ENCODE results near the gene IRX1.

IRX1 gene

DNA sequence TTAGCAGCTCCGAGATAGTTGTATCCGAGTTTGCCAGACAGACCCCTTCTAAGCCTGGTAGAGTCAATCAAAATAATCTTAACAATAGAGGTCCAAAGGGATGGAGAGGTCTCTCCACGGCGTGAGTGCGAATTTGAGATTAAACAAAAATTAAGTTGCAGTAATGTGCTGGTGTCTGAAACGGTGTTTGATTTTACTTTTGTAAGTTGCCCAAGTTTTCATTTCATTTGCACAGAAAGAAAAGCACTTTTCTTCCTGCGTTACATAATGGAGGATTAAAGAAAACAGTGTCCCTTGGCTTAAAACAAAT is 1.2 kb downstream of the IRX1 start:
- no peak overlapping the region for H2BK12ac ChIP-seq (ENCODE audit: low read length)
- H2BK5ac ChIP-seq (ENCODE audit: low read length) = no peak overlapping the region
- no peak overlapping the region for H3K23ac ChIP-seq (ENCODE audit: low read depth, low read length, poor library complexity)
- H3K4me2 ChIP-seq (ENCODE audit: insufficient read depth, low read length, poor library complexity, severe bottlenecking) = peak overlapping the region; percentile 93
- H3K9ac ChIP-seq (ENCODE audit: low read depth, low read length, poor library complexity) = no peak overlapping the region
- peak overlapping the region in 1 of 2 donors; percentile 62 for H3K4me3 ChIP-seq (ENCODE audit: low read length in 2 of 2)
- no peak overlapping the region for H3K27ac ChIP-seq (replicated peaks; ENCODE audit: low read length)
- peaks cover 20 to 95% (median 47%) of the 10 kb centered on the region in 3 experiments for H3K27me3 ChIP-seq (ENCODE audit: control insufficient read depth in 3 of 3, insufficient read depth in 3 of 3, low read depth in 1 of 3, low read length in 3 of 3)
- peaks cover 5% of the 10 kb centered on the region for H3K79me1 ChIP-seq (ENCODE audit: low read depth, low read length)
- H3K4ac ChIP-seq (ENCODE audit: low read length) = no peak overlapping the region
- no CpG with 5 or more reads among the region's 7 CpGs for WGBS, 2 donors (ENCODE audit: extremely low coverage in 2 of 2, insufficient read length in 2 of 2, insufficient replicate concordance in 1 of 2)
- H4K8ac ChIP-seq (ENCODE audit: low read depth, low read length) = no peak overlapping the region
- peak overlapping the region; percentile 73 for H2AFZ ChIP-seq (ENCODE audit: low read length)
- peaks cover 3 to 21% of the 10 kb centered on the region in 2 donors for H3K4me1 ChIP-seq (ENCODE audit: control insufficient read depth in 2 of 2, insufficient read depth in 1 of 2, low read depth in 1 of 2, low read length in 2 of 2)
- no peak overlapping the region for H3K14ac ChIP-seq (ENCODE audit: low read length)
- no peak for DNase-seq (ENCODE audit: low spot score)
- no peak overlapping the region for H2BK15ac ChIP-seq (ENCODE audit: low read length)
- peaks cover 0 to 30% of the 10 kb centered on the region in 2 donors for H3K36me3 ChIP-seq (replicated peaks in 1 of 2; ENCODE audit: control insufficient read depth in 2 of 2, insufficient read depth in 2 of 2, low read length in 2 of 2)
- no peak overlapping the region for H2AK5ac ChIP-seq (ENCODE audit: low read depth, low read length)
- no peak overlapping the region for H3K18ac ChIP-seq (ENCODE audit: low read length)
- H4K91ac ChIP-seq (ENCODE audit: low read depth, low read length, poor library complexity) = no peak overlapping the region
- H2BK120ac ChIP-seq (ENCODE audit: low read depth, low read length) = no peak overlapping the region
- H3K9me3 ChIP-seq (replicated peaks in 1 of 2; ENCODE audit: control insufficient read depth in 2 of 2, insufficient read depth in 1 of 2, low read depth in 1 of 2, low read length in 2 of 2) = peaks cover 5 to 29% of the 10 kb centered on the region in 2 donors

GRCh38 chr5:3597167-3598007 is 1.8 kb downstream of the IRX1 start:
- peaks cover 3 to 20% of the 10 kb centered on the region in 2 donors for H3K4me1 ChIP-seq (ENCODE audit: control insufficient read depth in 2 of 2, insufficient read depth in 1 of 2, low read depth in 1 of 2, low read length in 2 of 2)
- H3K23ac ChIP-seq (ENCODE audit: low read depth, low read length, poor library complexity) = no peak overlapping the region
- H3K27me3 ChIP-seq (ENCODE audit: control insufficient read depth in 3 of 3, insufficient read depth in 3 of 3, low read depth in 1 of 3, low read length in 3 of 3) = peaks cover 17 to 95% (median 52%) of the 10 kb centered on the region in 3 experiments
- peaks cover 5 to 33% of the 10 kb centered on the region in 2 donors for H3K9me3 ChIP-seq (replicated peaks in 1 of 2; ENCODE audit: control insufficient read depth in 2 of 2, insufficient read depth in 1 of 2, low read depth in 1 of 2, low read length in 2 of 2)
- no peak overlapping the region for H3K4ac ChIP-seq (ENCODE audit: low read length)
- peaks cover 5% of the 10 kb centered on the region for H3K79me1 ChIP-seq (ENCODE audit: low read depth, low read length)
- H2BK12ac ChIP-seq (ENCODE audit: low read length) = no peak overlapping the region
- H2BK15ac ChIP-seq (ENCODE audit: low read length) = peak overlapping the region; percentile 20
- DNase-seq (ENCODE audit: low spot score) = no peak
- no peak overlapping the region for H3K9ac ChIP-seq (ENCODE audit: low read depth, low read length, poor library complexity)
- H2AFZ ChIP-seq (ENCODE audit: low read length) = peak overlapping the region; percentile 73
- H3K14ac ChIP-seq (ENCODE audit: low read length) = no peak overlapping the region
- H3K4me2 ChIP-seq (ENCODE audit: insufficient read depth, low read length, poor library complexity, severe bottlenecking) = peak overlapping the region; percentile 49
- WGBS, 2 donors (ENCODE audit: extremely low coverage in 2 of 2, insufficient read length in 2 of 2, insufficient replicate concordance in 1 of 2) = no CpG with 5 or more reads among the region's 42 CpGs
- H3K4me3 ChIP-seq (ENCODE audit: low read length in 2 of 2) = peak overlapping the region in 1 of 2 donors; percentile 62
- no peak overlapping the region for H4K8ac ChIP-seq (ENCODE audit: low read depth, low read length)
- peaks cover 0 to 36% of the 10 kb centered on the region in 2 donors for H3K36me3 ChIP-seq (replicated peaks in 1 of 2; ENCODE audit: control insufficient read depth in 2 of 2, insufficient read depth in 2 of 2, low read length in 2 of 2)
- no peak overlapping the region for H2BK5ac ChIP-seq (ENCODE audit: low read length)
- no peak overlapping the region for H3K27ac ChIP-seq (replicated peaks; ENCODE audit: low read length)
- no peak overlapping the region for H3K18ac ChIP-seq (ENCODE audit: low read length)
- H2BK120ac ChIP-seq (ENCODE audit: low read depth, low read length) = no peak overlapping the region
- H4K91ac ChIP-seq (ENCODE audit: low read depth, low read length, poor library complexity) = no peak overlapping the region
- H2AK5ac ChIP-seq (ENCODE audit: low read depth, low read length) = no peak overlapping the region

DNA sequence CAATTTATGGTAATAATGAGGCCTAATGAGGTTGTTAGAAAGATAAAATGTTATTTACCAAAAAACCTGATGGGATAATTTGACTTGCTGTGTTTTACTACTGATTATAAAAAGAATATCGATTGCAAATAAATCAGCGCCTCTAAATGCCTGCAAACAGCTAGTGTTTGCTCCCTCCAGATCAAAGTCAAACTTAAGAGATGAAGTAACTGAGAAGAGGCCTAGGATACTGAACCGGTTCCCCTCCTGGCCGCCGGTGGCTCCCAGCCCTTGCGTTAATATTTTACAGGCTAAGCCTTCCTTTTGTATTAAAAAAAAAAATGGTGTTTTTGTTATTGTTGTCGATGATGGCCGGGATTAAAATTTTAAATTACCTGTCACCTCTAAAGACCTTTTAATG is 2.6 kb downstream of the IRX1 start:
- Histone ChIP-seq H4K91ac (ENCODE audit: low read depth, low read length, poor library complexity) (no peak overlapping the region), H2BK5ac (ENCODE audit: low read length) (no peak overlapping the region), H3K27ac (replicated peaks; ENCODE audit: low read length) (no peak overlapping the region), H3K9me3 (replicated peaks in 1 of 2; ENCODE audit: control insufficient read depth in 2 of 2, insufficient read depth in 1 of 2, low read depth in 1 of 2, low read length in 2 of 2) (peaks cover 5 to 36% of the 10 kb centered on the region in 2 donors), H3K14ac (ENCODE audit: low read length) (no peak overlapping the region), H2BK12ac (ENCODE audit: low read length) (no peak overlapping the region), H3K4me1 (ENCODE audit: control insufficient read depth in 2 of 2, insufficient read depth in 1 of 2, low read depth in 1 of 2, low read length in 2 of 2) (peaks cover 3 to 22% of the 10 kb centered on the region in 2 donors), H3K79me1 (ENCODE audit: low read depth, low read length) (peaks cover 5% of the 10 kb centered on the region), H3K18ac (ENCODE audit: low read length) (no peak overlapping the region), H2BK120ac (ENCODE audit: low read depth, low read length) (no peak overlapping the region), H3K9ac (ENCODE audit: low read depth, low read length, poor library complexity) (no peak overlapping the region), H3K36me3 (replicated peaks in 1 of 2; ENCODE audit: control insufficient read depth in 2 of 2, insufficient read depth in 2 of 2, low read length in 2 of 2) (peaks cover 0 to 42% of the 10 kb centered on the region in 2 donors), H3K4ac (ENCODE audit: low read length) (no peak overlapping the region), H3K4me2 (ENCODE audit: insufficient read depth, low read length, poor library complexity, severe bottlenecking) (no peak overlapping the region), H3K4me3 (ENCODE audit: low read length in 2 of 2) (peak overlapping the region in 1 of 2 donors; percentile 62), H2AK5ac (ENCODE audit: low read depth, low read length) (no peak overlapping the region), H4K8ac (ENCODE audit: low read depth, low read length) (no peak overlapping the region), H2AFZ (ENCODE audit: low read length) (no peak overlapping the region), H3K23ac (ENCODE audit: low read depth, low read length, poor library complexity) (no peak overlapping the region), H2BK15ac (ENCODE audit: low read length) (no peak overlapping the region), H3K27me3 (ENCODE audit: control insufficient read depth in 3 of 3, insufficient read depth in 3 of 3, low read depth in 1 of 3, low read length in 3 of 3) (peaks cover 9 to 93% (median 49%) of the 10 kb centered on the region in 3 experiments)
- no CpG with 5 or more reads among the region's 8 CpGs for WGBS, 2 donors (ENCODE audit: extremely low coverage in 2 of 2, insufficient read length in 2 of 2, insufficient replicate concordance in 1 of 2)
- DNase-seq (ENCODE audit: low spot score) = no peak

DNA sequence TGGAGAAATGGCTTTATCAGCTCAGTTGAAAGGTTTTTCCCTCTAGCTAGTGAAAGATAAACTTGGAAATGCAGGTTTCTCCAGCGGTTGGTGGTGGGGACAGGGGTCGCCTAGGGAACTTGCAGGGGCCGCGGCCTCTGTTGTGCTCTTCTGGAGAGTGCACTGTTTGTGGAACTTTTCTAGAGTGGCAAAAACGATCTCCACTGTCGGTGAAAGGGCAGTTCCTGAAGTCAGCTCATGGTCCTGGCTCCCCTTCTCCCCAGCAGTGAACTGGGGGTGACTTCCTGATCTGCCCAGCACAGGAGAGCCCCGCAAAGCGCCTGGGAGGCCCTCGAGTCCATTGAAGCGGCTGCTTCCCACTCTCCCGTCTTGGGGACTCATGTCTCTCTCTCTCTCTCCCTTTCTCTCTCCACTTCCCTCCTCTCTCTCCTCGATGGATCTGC is 3.2 kb downstream of the IRX1 start:
- Histone ChIP-seq H3K4me1 (ENCODE audit: control insufficient read depth in 2 of 2, insufficient read depth in 1 of 2, low read depth in 1 of 2, low read length in 2 of 2) (peaks cover 3 to 20% of the 10 kb centered on the region in 2 donors), H3K14ac (ENCODE audit: low read length) (no peak overlapping the region), H2BK12ac (ENCODE audit: low read length) (no peak overlapping the region), H3K4ac (ENCODE audit: low read length) (no peak overlapping the region), H2AK5ac (ENCODE audit: low read depth, low read length) (peak overlapping the region; percentile 32), H2BK15ac (ENCODE audit: low read length) (peak overlapping the region; percentile 99), H3K9ac (ENCODE audit: low read depth, low read length, poor library complexity) (no peak overlapping the region), H2BK5ac (ENCODE audit: low read length) (no peak overlapping the region), H3K9me3 (replicated peaks in 1 of 2; ENCODE audit: control insufficient read depth in 2 of 2, insufficient read depth in 1 of 2, low read depth in 1 of 2, low read length in 2 of 2) (peaks cover 3 to 41% of the 10 kb centered on the region in 2 donors), H3K4me3 (ENCODE audit: low read length in 2 of 2) (peak overlapping the region in 1 of 2 donors; percentile 62), H3K27ac (replicated peaks; ENCODE audit: low read length) (no peak overlapping the region), H3K4me2 (ENCODE audit: insufficient read depth, low read length, poor library complexity, severe bottlenecking) (no peak overlapping the region), H3K18ac (ENCODE audit: low read length) (peak overlapping the region; percentile 44), H3K23ac (ENCODE audit: low read depth, low read length, poor library complexity) (peak overlapping the region; percentile 85), H3K36me3 (replicated peaks in 1 of 2; ENCODE audit: control insufficient read depth in 2 of 2, insufficient read depth in 2 of 2, low read length in 2 of 2) (peaks cover 0 to 48% of the 10 kb centered on the region in 2 donors), H3K27me3 (ENCODE audit: control insufficient read depth in 3 of 3, insufficient read depth in 3 of 3, low read depth in 1 of 3, low read length in 3 of 3) (peaks cover 3 to 92% (median 49%) of the 10 kb centered on the region in 3 experiments), H4K91ac (ENCODE audit: low read depth, low read length, poor library complexity) (no peak overlapping the region), H4K8ac (ENCODE audit: low read depth, low read length) (no peak overlapping the region), H3K79me1 (ENCODE audit: low read depth, low read length) (peaks cover 5% of the 10 kb centered on the region), H2AFZ (ENCODE audit: low read length) (no peak overlapping the region), H2BK120ac (ENCODE audit: low read depth, low read length) (no peak overlapping the region)
- no peak for DNase-seq (ENCODE audit: low spot score)
- WGBS, 2 donors (ENCODE audit: extremely low coverage in 2 of 2, insufficient read length in 2 of 2, insufficient replicate concordance in 1 of 2) = no CpG with 5 or more reads among the region's 12 CpGs
